Esophagus squamous epithelium (tissue), 5 donors: Measurements from ENCODE around the gene NAV2. TPM values are rescaled to one million over a fixed set of nuclear protein-coding genes. Genes with fewer than 3 reads are reported as not detected.
"Not testable (repeated sequence)": the region's sequence is repeated elsewhere in the genome, so short reads cannot be mapped to it uniquely, and the experiment has no call there.

ENCODE experiments used
- DNase-seq: peaks from one replicate; lab custom pipeline; 2025; lab: John Stamatoyannopoulos, UW
- H3K27ac ChIP-seq, 4 donors: fragments of 200-600 bp; sonication (generic); one replicate each; pipeline ENCODE4 v1.5.1; 2016 to 2019; ENCODE audit warnings: mild to moderate bottlenecking in 1 of 4
- H3K27me3 ChIP-seq, 4 donors: fragments of 200-600 bp; sonication (generic); 1 replicate in 3 of 4; 2 replicates in 1 of 4; pipeline versions ENCODE4 v1.5.1 to v1.6.0; 2017 to 2021; ENCODE audit warnings: antibody characterized with exemption in 1 of 4
- H3K36me3 ChIP-seq, 3 donors: fragments of 200-600 bp; sonication (generic); one replicate each; pipeline ENCODE4 v1.5.1; 2016 to 2019
- H3K4me1 ChIP-seq, 3 donors: fragments of 200-600 bp; sonication (generic); one replicate each; pipeline ENCODE4 v1.5.1; 2017 to 2019
- H3K4me3 ChIP-seq, 4 donors: fragments of 200-600 bp; sonication (generic); 1 replicate in 3 of 4; 2 replicates in 1 of 4; pipeline ENCODE4 v1.5.1; 2016 to 2019; ENCODE audit warnings: mild to moderate bottlenecking in 2 of 4, moderate library complexity in 1 of 4
- H3K9me3 ChIP-seq, 3 donors: fragments of 200-600 bp; sonication (generic); one replicate each; pipeline ENCODE4 v1.5.1; 2016 to 2019
- POLR2A ChIP-seq, 4 donors: fragments of 450-650 bp; IDR thresholded peaks; one replicate each; pipeline ENCODE4 v1.6.1; 2017; ENCODE audit warnings: antibody characterized with exemption in 4 of 4, mild to moderate bottlenecking in 4 of 4, moderate library complexity in 3 of 4
- WGBS, 2 donors: methylation state at CpG; one replicate each; pipeline ENCODE4 v1.1.5; 2018; 5-methylcytosine and 5-hydroxymethylcytosine counted together
- intact Hi-C: fragments of 100-400 bp; cut with DNase I; formaldehyde crosslinking; loops from one replicate; pipeline ENCODE4 v1.15.0; 2022
- total RNA-seq, 4 donors: library from RNA; depleted of rRNA; stranded (reverse); fragments of >200 nt; gene quantifications; one replicate each; pipeline ENCODE4 v1.1.0, GENCODE V29; 2016
- TF ChIP-seq, protein P1 (sequence below), 6 experiments: fragments of 450-650 bp in 4 of 6; fragments of 200-600 bp in 2 of 6; sonication (generic) in 2 of 6; IDR thresholded peaks; one replicate each; pipeline ENCODE4 v1.5.1; 2016 to 2019; ENCODE audit warnings: antibody characterized with exemption in 6 of 6, mild to moderate bottlenecking in 4 of 6, moderate library complexity in 4 of 6
- donor health status: DM: yes; HTN: yes; CAD: no.

Gene NAV2
- total RNA-seq, 4 donors from 2014 or later = 4.9 to 19.1 (median 14.6) TPM

DNA sequence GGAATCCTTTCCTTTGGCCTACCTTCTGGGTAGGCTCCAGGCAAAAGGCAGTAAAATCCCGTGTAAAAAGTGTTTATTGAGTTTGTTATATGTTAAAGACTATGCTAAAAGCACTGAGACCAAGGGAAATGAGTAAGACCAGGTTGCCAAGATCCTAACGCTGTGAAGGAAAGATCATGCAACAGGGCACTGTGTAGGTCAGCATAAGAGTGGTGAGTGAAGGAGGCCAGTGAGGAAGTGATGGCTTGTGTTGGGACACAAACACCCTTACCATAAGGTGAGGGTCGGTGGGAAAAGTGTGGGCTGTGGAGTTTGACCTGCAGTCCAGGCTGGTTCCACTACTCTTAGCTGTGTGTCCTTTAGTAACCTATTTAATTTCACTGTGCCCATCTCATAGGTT, 245.6 kb downstream of the NAV2 start:
- Histone ChIP-seq H3K27me3 (no peaks in the 10 kb centered on the region), H3K36me3 (peaks cover 0 to 7% (median 0%) of the 10 kb centered on the region in 3 donors), H3K4me1 (peaks cover 0 to 39% (median 0%) of the 10 kb centered on the region in 3 donors), H3K9me3 (no peaks in the 10 kb centered on the region), H3K27ac (no peak overlapping the region), H3K4me3 (no peak overlapping the region)
- DNase-seq = no peak
- intact Hi-C loops = loop anchor here (5.0 to 10.0 kb wide), 2 partner anchors 159 to 397 kb away; no protein-coding TSS in a partner anchor
- 59 to 75% methylated on average over 3 of the region's 3 CpGs for WGBS, 2 donors
- TF ChIP-seq POLR2A (IDR thresholded peaks at IDR 0.05) = no peak
- TF ChIP-seq, protein P1, sequence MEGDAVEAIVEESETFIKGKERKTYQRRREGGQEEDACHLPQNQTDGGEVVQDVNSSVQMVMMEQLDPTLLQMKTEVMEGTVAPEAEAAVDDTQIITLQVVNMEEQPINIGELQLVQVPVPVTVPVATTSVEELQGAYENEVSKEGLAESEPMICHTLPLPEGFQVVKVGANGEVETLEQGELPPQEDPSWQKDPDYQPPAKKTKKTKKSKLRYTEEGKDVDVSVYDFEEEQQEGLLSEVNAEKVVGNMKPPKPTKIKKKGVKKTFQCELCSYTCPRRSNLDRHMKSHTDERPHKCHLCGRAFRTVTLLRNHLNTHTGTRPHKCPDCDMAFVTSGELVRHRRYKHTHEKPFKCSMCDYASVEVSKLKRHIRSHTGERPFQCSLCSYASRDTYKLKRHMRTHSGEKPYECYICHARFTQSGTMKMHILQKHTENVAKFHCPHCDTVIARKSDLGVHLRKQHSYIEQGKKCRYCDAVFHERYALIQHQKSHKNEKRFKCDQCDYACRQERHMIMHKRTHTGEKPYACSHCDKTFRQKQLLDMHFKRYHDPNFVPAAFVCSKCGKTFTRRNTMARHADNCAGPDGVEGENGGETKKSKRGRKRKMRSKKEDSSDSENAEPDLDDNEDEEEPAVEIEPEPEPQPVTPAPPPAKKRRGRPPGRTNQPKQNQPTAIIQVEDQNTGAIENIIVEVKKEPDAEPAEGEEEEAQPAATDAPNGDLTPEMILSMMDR (IDR thresholded peaks at IDR 0.05) = no peak

DNA sequence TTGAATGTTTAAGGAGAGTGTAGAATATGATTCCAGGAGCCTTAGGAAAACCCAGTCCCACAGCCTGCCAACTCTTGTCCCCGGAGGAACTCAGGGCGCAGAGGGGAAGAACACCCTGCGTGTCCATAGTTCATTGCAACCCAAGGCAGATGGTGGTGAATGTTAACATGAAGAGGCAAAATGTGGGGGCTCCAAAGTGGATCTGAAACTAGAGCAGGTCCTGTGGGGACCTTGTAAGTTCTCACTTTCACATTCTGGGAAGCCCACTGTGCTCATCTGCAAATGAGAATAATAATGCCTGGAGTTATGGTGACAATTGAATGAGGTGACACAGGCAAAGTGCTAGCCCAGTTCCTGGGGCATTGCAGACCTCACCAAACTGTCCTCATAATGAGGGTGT, 246.6 kb downstream of the NAV2 start:
- no peaks in the 10 kb centered on the region for H3K27me3 ChIP-seq
- intact Hi-C loops = loop anchor here (5.0 to 10.0 kb wide), 2 partner anchors 158 to 396 kb away; no protein-coding TSS in a partner anchor
- H3K9me3 ChIP-seq = no peaks in the 10 kb centered on the region
- 100% methylated on average over 2 to 3 of the region's 3 CpGs for WGBS, 2 donors
- H3K27ac ChIP-seq = no peak overlapping the region
- H3K4me1 ChIP-seq = peaks cover 0 to 36% (median 0%) of the 10 kb centered on the region in 3 donors
- no peak for TF ChIP-seq POLR2A (IDR thresholded peaks at IDR 0.05)
- TF ChIP-seq, protein P1 (IDR thresholded peaks at IDR 0.05) = no peak
- H3K4me3 ChIP-seq = no peak overlapping the region
- no peak for DNase-seq
- peaks cover 0 to 7% (median 0%) of the 10 kb centered on the region in 3 donors for H3K36me3 ChIP-seq

DNA sequence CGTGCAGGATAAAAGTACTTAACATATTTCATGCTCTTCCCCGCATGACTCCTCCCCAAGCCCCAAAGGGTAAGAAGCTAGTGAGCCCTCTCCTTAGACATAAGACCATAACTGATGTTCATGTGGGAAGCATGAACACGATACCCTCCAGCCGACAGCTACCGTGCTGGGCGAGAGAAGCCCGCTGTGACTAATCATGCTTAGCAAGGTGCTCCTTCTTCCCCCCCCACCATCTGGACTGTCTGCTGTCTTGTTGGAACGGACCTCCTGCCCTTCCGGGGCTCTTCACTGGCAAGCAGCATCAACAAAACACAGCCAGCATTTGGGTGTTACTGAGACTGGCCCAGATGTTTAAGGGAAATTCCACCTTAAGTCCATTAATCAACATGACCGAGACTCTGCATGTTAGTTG, 247.0 kb downstream of the NAV2 start:
- Histone ChIP-seq H3K4me3 (no peak overlapping the region), H3K36me3 (peaks cover 0 to 7% (median 0%) of the 10 kb centered on the region in 3 donors), H3K9me3 (no peaks in the 10 kb centered on the region), H3K4me1 (peaks cover 0 to 35% (median 0%) of the 10 kb centered on the region in 3 donors), H3K27ac (peak overlapping the region in 1 of 4 donors; percentile 16), H3K27me3 (no peaks in the 10 kb centered on the region)
- intact Hi-C loops = loop anchor here (5.0 to 10.0 kb wide), 2 partner anchors 158 to 395 kb away; no protein-coding TSS in a partner anchor
- no peak for DNase-seq
- no peak for TF ChIP-seq POLR2A (IDR thresholded peaks at IDR 0.05)
- TF ChIP-seq, protein P1 (IDR thresholded peaks at IDR 0.05) = no peak
- WGBS, 2 donors = 54 to 67% methylated on average over 7 to 9 of the region's 10 CpGs

DNA sequence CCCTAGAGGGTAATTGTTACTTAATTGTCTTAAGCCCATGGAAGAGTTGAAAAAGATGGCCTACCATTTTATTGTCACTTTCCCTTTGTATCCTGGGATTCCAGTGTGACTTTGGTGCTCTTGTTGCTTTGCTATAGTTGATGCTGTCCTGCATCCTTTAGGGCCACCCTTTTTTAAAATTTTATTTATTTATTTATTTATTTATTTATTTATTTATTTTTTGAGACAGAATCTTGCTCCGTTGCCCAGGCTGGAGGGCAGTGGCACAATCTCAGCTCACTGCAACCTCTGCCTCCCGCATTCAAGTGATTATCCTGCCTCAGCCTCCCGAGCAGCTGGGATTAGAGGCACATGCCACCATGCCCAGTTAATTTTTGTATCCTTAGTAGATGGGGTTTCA, 247.8 kb downstream of the NAV2 start:
- H3K27me3 ChIP-seq, H3K4me3 ChIP-seq, DNase-seq, H3K36me3 ChIP-seq, H3K9me3 ChIP-seq, intact Hi-C loops, H3K27ac ChIP-seq: not testable (repeated sequence)
- 75 to 100% methylated on average over 2 to 3 of the region's 3 CpGs for WGBS, 2 donors
- H3K4me1 ChIP-seq = peaks cover 0 to 33% (median 0%) of the 10 kb centered on the region in 3 donors

DNA sequence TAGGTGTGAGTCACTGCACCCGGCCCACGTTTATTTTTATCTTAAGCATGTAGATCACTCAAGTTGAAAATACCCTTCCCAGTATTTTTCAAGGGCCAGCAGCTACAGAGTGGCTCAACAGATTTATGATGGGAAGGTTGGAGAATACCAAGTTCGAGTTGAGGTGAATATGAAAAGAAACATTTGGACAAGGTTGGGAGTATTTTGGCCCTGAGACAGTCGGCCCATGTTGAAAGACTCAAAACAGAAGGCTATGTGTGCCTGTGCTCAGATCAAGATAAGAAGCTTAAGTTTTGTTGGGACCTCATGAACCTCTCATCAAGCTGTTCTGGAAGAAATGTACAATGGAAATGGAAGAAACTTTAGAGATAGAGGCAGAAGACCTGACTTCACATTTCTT, 248.6 kb downstream of the NAV2 start:
- DNase-seq = no peak
- Histone ChIP-seq H3K27me3 (no peaks in the 10 kb centered on the region), H3K36me3 (peaks cover 0 to 7% (median 0%) of the 10 kb centered on the region in 3 donors), H3K27ac (no peak overlapping the region), H3K4me1 (peaks cover 0 to 25% (median 0%) of the 10 kb centered on the region in 3 donors), H3K4me3 (no peak overlapping the region), H3K9me3 (no peaks in the 10 kb centered on the region)
- TF ChIP-seq, protein P1 (IDR thresholded peaks at IDR 0.05) = no peak
- TF ChIP-seq POLR2A (IDR thresholded peaks at IDR 0.05) = no peak
- WGBS, 2 donors = 66 to 71% methylated on average over 4 of the region's 4 CpGs
- intact Hi-C loops = no loop called here
